SK-N-SH treated with all-trans-retinoic acid at 6 μM for 48 hours (cell line): ENCODE data around the gene VRK3.

Source experiments
- ATAC-seq: fragments of 200-7000 bp; cut with Tn5 transposase; 3 replicates; pipeline ENCODE4 v1.9.1; 2020; ENCODE audit warnings: mild to moderate bottlenecking, moderate library complexity
- ARNTL ChIP-seq: fragments of 450-650 bp; formaldehyde crosslinking; IDR thresholded peaks from 2 replicates; pipeline ENCODE4 v1.5.0; 2020; ENCODE audit warnings: low read depth, mild to moderate bottlenecking, moderate library complexity, borderline replicate concordance
- BACH2 ChIP-seq: fragments of 250-450 bp; sonication (Bioruptor Pico); IDR thresholded peaks from 2 replicates; pipeline ENCODE4 v1.9.0; 2021; ENCODE audit warnings: mild to moderate bottlenecking, borderline replicate concordance
- ISL1 ChIP-seq: fragments of 250-450 bp; sonication (Bioruptor Pico); IDR thresholded peaks from 2 replicates; pipeline ENCODE4 v2.1.2; 2022; ENCODE audit warnings: mild to moderate bottlenecking, moderate library complexity
- PATZ1 ChIP-seq: fragments of 250-450 bp; sonication (Bioruptor Pico); IDR thresholded peaks from 2 replicates; pipeline ENCODE4 v1.8.0; 2020; ENCODE audit warnings: mild to moderate bottlenecking, moderate library complexity, borderline replicate concordance
- POU6F1 ChIP-seq: fragments of 250-450 bp; sonication (Bioruptor Pico); IDR thresholded peaks from 2 replicates; pipeline ENCODE4 v1.8.0; 2021; ENCODE audit warnings: low read depth, mild to moderate bottlenecking, moderate library complexity, borderline replicate concordance
- RARB ChIP-seq: fragments of 250-450 bp; sonication (Bioruptor Pico); IDR thresholded peaks from 2 replicates; pipeline ENCODE4 v1.8.0; 2021; ENCODE audit warnings: mild to moderate bottlenecking, moderate library complexity
- TOX ChIP-seq: fragments of 250-450 bp; sonication (Bioruptor Pico); IDR thresholded peaks from 2 replicates; pipeline ENCODE4 v1.8.0; 2021; ENCODE audit warnings: mild to moderate bottlenecking, moderate library complexity, borderline replicate concordance
- TSHZ2 ChIP-seq: fragments of 250-450 bp; sonication (Bioruptor Pico); IDR thresholded peaks from 2 replicates; pipeline ENCODE4 v1.5.0; 2020; ENCODE audit warnings: mild to moderate bottlenecking, moderate library complexity
- ZC3H10 ChIP-seq: fragments of 250-450 bp; sonication (Bioruptor Pico); IDR thresholded peaks from 2 replicates; pipeline ENCODE4 v1.5.1; 2021; ENCODE audit warnings: mild to moderate bottlenecking, moderate library complexity
- ZFP30 ChIP-seq: fragments of 450-650 bp; formaldehyde crosslinking; IDR thresholded peaks from 2 replicates; pipeline ENCODE4 v1.5.0; 2022; ENCODE audit warnings: mild to moderate bottlenecking, moderate library complexity
- ZNF8 ChIP-seq: fragments of 450-650 bp; formaldehyde crosslinking; IDR thresholded peaks from 2 replicates; pipeline ENCODE4 v1.5.0; 2020; ENCODE audit warnings: mild to moderate bottlenecking, moderate library complexity
- TF ChIP-seq, protein P1 (sequence below): fragments of 250-450 bp; sonication (Bioruptor Pico); IDR thresholded peaks from 2 replicates; pipeline ENCODE4 v1.5.1; 2020; ENCODE audit warnings: low read depth, mild to moderate bottlenecking, moderate library complexity
- TF ChIP-seq, protein P2 (sequence below): fragments of 250-450 bp; sonication (Bioruptor Pico); IDR thresholded peaks from 2 replicates; pipeline ENCODE4 v1.5.1; 2021; ENCODE audit warnings: mild to moderate bottlenecking, moderate library complexity

VRK3 gene

GRCh38 chr19:49951806-49952478 lies 73.2 kb downstream of the VRK3 start (continued):
- no peak for TF ChIP-seq PATZ1 (CRISPR knock-in tag)
- TF ChIP-seq POU6F1 (CRISPR knock-in tag) = no peak
- TF ChIP-seq TOX (CRISPR knock-in tag) = no peak
- TF ChIP-seq, protein P1, sequence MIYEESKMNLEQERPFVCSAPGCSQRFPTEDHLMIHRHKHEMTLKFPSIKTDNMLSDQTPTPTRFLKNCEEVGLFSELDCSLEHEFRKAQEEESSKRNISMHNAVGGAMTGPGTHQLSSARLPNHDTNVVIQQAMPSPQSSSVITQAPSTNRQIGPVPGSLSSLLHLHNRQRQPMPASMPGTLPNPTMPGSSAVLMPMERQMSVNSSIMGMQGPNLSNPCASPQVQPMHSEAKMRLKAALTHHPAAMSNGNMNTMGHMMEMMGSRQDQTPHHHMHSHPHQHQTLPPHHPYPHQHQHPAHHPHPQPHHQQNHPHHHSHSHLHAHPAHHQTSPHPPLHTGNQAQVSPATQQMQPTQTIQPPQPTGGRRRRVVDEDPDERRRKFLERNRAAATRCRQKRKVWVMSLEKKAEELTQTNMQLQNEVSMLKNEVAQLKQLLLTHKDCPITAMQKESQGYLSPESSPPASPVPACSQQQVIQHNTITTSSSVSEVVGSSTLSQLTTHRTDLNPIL = no peak
- TF ChIP-seq ARNTL (CRISPR knock-in tag) = no peak

GRCh38 chr19:49950956-49951526 lies 74.1 kb downstream of the VRK3 start:
- no peak for TF ChIP-seq RARB (CRISPR knock-in tag)
- TF ChIP-seq TSHZ2 = no peak
- TF ChIP-seq BACH2 (CRISPR knock-in tag) = no peak
- TF ChIP-seq, protein P2, sequence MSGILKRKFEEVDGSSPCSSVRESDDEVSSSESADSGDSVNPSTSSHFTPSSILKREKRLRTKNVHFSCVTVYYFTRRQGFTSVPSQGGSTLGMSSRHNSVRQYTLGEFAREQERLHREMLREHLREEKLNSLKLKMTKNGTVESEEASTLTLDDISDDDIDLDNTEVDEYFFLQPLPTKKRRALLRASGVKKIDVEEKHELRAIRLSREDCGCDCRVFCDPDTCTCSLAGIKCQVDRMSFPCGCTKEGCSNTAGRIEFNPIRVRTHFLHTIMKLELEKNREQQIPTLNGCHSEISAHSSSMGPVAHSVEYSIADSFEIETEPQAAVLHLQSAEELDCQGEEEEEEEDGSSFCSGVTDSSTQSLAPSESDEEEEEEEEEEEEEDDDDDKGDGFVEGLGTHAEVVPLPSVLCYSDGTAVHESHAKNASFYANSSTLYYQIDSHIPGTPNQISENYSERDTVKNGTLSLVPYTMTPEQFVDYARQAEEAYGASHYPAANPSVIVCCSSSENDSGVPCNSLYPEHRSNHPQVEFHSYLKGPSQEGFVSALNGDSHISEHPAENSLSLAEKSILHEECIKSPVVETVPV (CRISPR knock-in tag) = no peak
- TF ChIP-seq, all 23 proteins: peak for 0
- no peak for ATAC-seq

DNA sequence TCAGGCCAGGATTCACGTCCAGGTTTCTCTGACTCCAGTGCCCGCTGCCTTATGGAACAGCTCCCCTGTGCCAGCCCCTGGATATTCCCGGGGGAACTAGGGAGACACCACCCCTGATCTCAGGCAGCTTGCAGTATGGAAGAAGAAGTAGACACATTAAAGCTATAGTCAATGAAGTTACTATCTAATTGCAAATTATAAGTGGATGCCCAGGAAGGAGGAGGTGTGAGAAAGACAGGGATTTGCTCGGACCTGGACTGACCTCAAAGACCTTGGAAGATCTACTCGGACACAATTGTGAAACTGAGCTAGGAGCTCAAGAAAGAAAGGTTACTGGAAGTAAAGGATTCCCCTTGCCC lies 74.6 kb downstream of the VRK3 start:
- TF ChIP-seq ISL1 (CRISPR knock-in tag) (no peak), ZNF8 (CRISPR knock-in tag) (no peak), PATZ1 (CRISPR knock-in tag) (no peak), ZFP30 (CRISPR knock-in tag) (no peak), ZC3H10 (CRISPR knock-in tag) (no peak)
- TF ChIP-seq, protein P2 (CRISPR knock-in tag) = no peak
- TF ChIP-seq, all 23 proteins: peak for 0
- no peak for ATAC-seq
